ENCODE results near the gene NPFFR2.

DNA sequence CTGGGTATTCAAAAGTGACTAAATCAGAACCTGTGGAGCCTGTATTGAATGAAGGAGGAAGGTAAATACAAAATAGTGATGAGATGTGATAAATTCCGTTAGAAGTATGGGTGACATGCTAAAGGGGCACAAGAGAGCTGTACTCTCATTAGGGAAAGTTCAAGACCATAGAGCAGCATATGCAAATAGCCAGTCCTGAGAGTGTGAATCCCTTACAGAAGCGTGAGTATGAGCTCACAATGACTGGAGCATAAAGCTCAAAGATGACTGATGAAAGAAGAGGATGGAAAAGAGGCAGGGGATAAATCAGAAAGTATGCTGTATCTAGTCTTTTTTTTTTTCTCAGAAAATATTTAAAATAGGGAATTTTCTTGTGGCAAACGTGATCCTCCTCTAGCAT is 12.1 kb upstream of the NPFFR2 start:
- TF ChIP-seq POLR2A (IDR thresholded peaks at IDR 0.05) = no peak
- no peak for TF ChIP-seq EP300 (IDR thresholded peaks at IDR 0.05)
- TF ChIP-seq, protein P1, sequence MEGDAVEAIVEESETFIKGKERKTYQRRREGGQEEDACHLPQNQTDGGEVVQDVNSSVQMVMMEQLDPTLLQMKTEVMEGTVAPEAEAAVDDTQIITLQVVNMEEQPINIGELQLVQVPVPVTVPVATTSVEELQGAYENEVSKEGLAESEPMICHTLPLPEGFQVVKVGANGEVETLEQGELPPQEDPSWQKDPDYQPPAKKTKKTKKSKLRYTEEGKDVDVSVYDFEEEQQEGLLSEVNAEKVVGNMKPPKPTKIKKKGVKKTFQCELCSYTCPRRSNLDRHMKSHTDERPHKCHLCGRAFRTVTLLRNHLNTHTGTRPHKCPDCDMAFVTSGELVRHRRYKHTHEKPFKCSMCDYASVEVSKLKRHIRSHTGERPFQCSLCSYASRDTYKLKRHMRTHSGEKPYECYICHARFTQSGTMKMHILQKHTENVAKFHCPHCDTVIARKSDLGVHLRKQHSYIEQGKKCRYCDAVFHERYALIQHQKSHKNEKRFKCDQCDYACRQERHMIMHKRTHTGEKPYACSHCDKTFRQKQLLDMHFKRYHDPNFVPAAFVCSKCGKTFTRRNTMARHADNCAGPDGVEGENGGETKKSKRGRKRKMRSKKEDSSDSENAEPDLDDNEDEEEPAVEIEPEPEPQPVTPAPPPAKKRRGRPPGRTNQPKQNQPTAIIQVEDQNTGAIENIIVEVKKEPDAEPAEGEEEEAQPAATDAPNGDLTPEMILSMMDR (IDR thresholded peaks at IDR 0.05) = no peak

All from stomach (tissue), 4 donors.